SKM-1 (cell line): Measurements from ENCODE around the gene RSPH3.
"Not testable (repeated sequence)": the region's sequence is repeated elsewhere in the genome, so short reads cannot be mapped to it uniquely, and the experiment has no call there.

ENCODE experiments used
- DNase-seq: peaks from one replicate; lab custom pipeline; 2025; ENCODE audit not compliant: unreplicated experiment; lab: John Stamatoyannopoulos, UW

The RSPH3 gene

GRCh38 chr6:159025224-159025623 is 25.2 kb upstream of the RSPH3 start:
- DNase-seq, result not testable (repeated sequence)

GRCh38 chr6:159023893-159024292 is 23.9 kb upstream of the RSPH3 start:
- DNase-seq, result no peak

GRCh38 chr6:159020011-159020410 is 20.0 kb upstream of the RSPH3 start:
- no peak for DNase-seq

GRCh38 chr6:159017757-159018559 is 18.0 kb upstream of the RSPH3 start:
- DNase-seq, result no peak

- DNase-seq, result no peak
Measured at GRCh38 chr6:159014406-159014805, 14.4 kb upstream of the RSPH3 start.

GRCh38 chr6:159013229-159013628 is 13.2 kb upstream of the RSPH3 start:
- DNase-seq, result no peak

- DNase-seq, result no peak
Measured at GRCh38 chr6:159012201-159012600, 12.2 kb upstream of the RSPH3 start.

- DNase-seq, result not testable (repeated sequence)
Measured at GRCh38 chr6:159010037-159010612, 10.1 kb upstream of the RSPH3 start.

GRCh38 chr6:159008656-159009288 is 8.8 kb upstream of the RSPH3 start:
- DNase-seq, result peak; percentile 14

GRCh38 chr6:159007510-159007909 is 7.5 kb upstream of the RSPH3 start:
- DNase-seq, result no peak

- DNase-seq, result no peak
Measured at GRCh38 chr6:159005436-159005835, 5.4 kb upstream of the RSPH3 start.

GRCh38 chr6:159004592-159004991 is 4.6 kb upstream of the RSPH3 start:
- DNase-seq, result no peak

GRCh38 chr6:159002432-159003155 is 2.6 kb upstream of the RSPH3 start:
- no peak for DNase-seq

- no peak for DNase-seq
Measured at GRCh38 chr6:158999154-158999665, 792 bp downstream of the RSPH3 start.

- DNase-seq, result peak; percentile 66
Measured at GRCh38 chr6:158996856-158997255, 3.1 kb downstream of the RSPH3 start.

GRCh38 chr6:158993639-158994038 is 6.4 kb downstream of the RSPH3 start:
- no peak for DNase-seq

- no peak for DNase-seq
Measured at GRCh38 chr6:158991017-158991723, 8.8 kb downstream of the RSPH3 start.

- not testable (repeated sequence) for DNase-seq
Measured at GRCh38 chr6:158989711-158990110, 10.3 kb downstream of the RSPH3 start.

GRCh38 chr6:158988477-158988876 is 11.5 kb downstream of the RSPH3 start:
- no peak for DNase-seq

GRCh38 chr6:158987657-158988056 is 12.3 kb downstream of the RSPH3 start:
- no peak for DNase-seq

- DNase-seq, result no peak
Measured at GRCh38 chr6:158978757-158979156, 21.2 kb downstream of the RSPH3 start.
